Neuronal stem cell (in vitro differentiated cells): ENCODE results near the gene TRMT61A.

Source experiments
- DNase-seq: peaks from one replicate; pipeline ENCODE4 v3.0.0-alpha.2; 2013; ENCODE audit warnings: low spot score
- H2AFZ ChIP-seq: one replicate; pipeline ENCODE4 v1.6.1; 2013; ENCODE audit warnings: mild to moderate bottlenecking, low read length, inconsistent platforms
- H2AK5ac ChIP-seq: 2 replicates; pipeline ENCODE4 v1.6.1; 2013; ENCODE audit warnings: low read depth, mild to moderate bottlenecking, inconsistent platforms, low read length, moderate library complexity, mixed read lengths
- H2BK120ac ChIP-seq: 2 replicates; pipeline ENCODE4 v1.6.1; 2013; ENCODE audit warnings: low read depth, mild to moderate bottlenecking, inconsistent platforms, low read length, moderate library complexity, mixed read lengths
- H2BK12ac ChIP-seq: one replicate; pipeline ENCODE4 v1.6.1; 2013; ENCODE audit warnings: low read length, inconsistent platforms
- H2BK15ac ChIP-seq: 2 replicates; pipeline ENCODE4 v1.6.1; 2013; ENCODE audit warnings: mild to moderate bottlenecking, low read length, inconsistent platforms, mixed read lengths
- H2BK5ac ChIP-seq: one replicate; pipeline ENCODE4 v1.6.1; 2013; ENCODE audit warnings: inconsistent platforms, mild to moderate bottlenecking, low read length, moderate library complexity
- H3K14ac ChIP-seq: one replicate; pipeline ENCODE4 v1.6.1; 2013; ENCODE audit warnings: low read length, inconsistent platforms
- H3K18ac ChIP-seq: 2 replicates; pipeline ENCODE4 v1.6.1; 2013; ENCODE audit warnings: low read length, inconsistent platforms
- H3K23ac ChIP-seq: 2 replicates; pipeline ENCODE4 v1.6.1; 2013; ENCODE audit warnings: low read depth, mild to moderate bottlenecking, mixed read lengths, low read length, inconsistent platforms; ENCODE audit not compliant: poor library complexity
- H3K27ac ChIP-seq: replicated peaks from 3 replicates; pipeline ENCODE4 v1.5.1; 2013; ENCODE audit warnings: low read length, inconsistent platforms
- H3K27me3 ChIP-seq, 3 experiments: 2 replicates each; pipeline ENCODE4 v1.6.1; 2013; ENCODE audit warnings: low read length in 3 of 3, mild to moderate bottlenecking in 2 of 3, inconsistent platforms in 1 of 3, low read depth in 1 of 3, mixed read lengths in 1 of 3, moderate library complexity in 1 of 3; ENCODE audit not compliant: control insufficient read depth in 3 of 3, insufficient read depth in 3 of 3
- H3K36me3 ChIP-seq, 2 donors: replicated peaks in 1 of 2; 2 replicates each; pipeline ENCODE4 v1.6.1; 2013; ENCODE audit warnings: low read length in 2 of 2; ENCODE audit not compliant: control insufficient read depth in 2 of 2, insufficient read depth in 2 of 2
- H3K4ac ChIP-seq: 2 replicates; pipeline ENCODE4 v1.6.1; 2013; ENCODE audit warnings: inconsistent platforms, mild to moderate bottlenecking, low read length, moderate library complexity
- H3K4me1 ChIP-seq, 2 donors: 1 replicate in 1 of 2; 2 replicates in 1 of 2; pipeline ENCODE4 v1.6.1; 2013; ENCODE audit warnings: low read length in 2 of 2, low read depth in 1 of 2; ENCODE audit not compliant: control insufficient read depth in 2 of 2, insufficient read depth in 1 of 2
- H3K4me2 ChIP-seq: one replicate; pipeline ENCODE4 v1.6.1; 2013; ENCODE audit warnings: mild to moderate bottlenecking, low read length, inconsistent platforms; ENCODE audit not compliant: insufficient read depth, poor library complexity, severe bottlenecking
- H3K4me3 ChIP-seq, 2 donors: 2 replicates each; pipeline ENCODE4 v1.5.1; 2013; ENCODE audit warnings: low read length in 2 of 2, mild to moderate bottlenecking in 2 of 2, inconsistent platforms in 1 of 2, moderate library complexity in 1 of 2
- H3K79me1 ChIP-seq: one replicate; pipeline ENCODE4 v1.6.1; 2013; ENCODE audit warnings: low read depth, mild to moderate bottlenecking, inconsistent platforms, low read length, moderate library complexity
- H3K9ac ChIP-seq: one replicate; pipeline ENCODE4 v1.6.1; 2013; ENCODE audit warnings: mild to moderate bottlenecking, low read depth, low read length, inconsistent platforms; ENCODE audit not compliant: poor library complexity
- H3K9me3 ChIP-seq, 2 donors: replicated peaks in 1 of 2; 2 replicates each; pipeline versions ENCODE3 to v1.6.1; 2013; ENCODE audit warnings: low read length in 2 of 2, mild to moderate bottlenecking in 2 of 2, inconsistent platforms in 1 of 2, low read depth in 1 of 2, mixed read lengths in 1 of 2, moderate library complexity in 1 of 2; ENCODE audit not compliant: control insufficient read depth in 2 of 2, insufficient read depth in 1 of 2
- H4K8ac ChIP-seq: one replicate; pipeline ENCODE4 v1.6.1; 2013; ENCODE audit warnings: low read depth, mild to moderate bottlenecking, inconsistent platforms, low read length, moderate library complexity
- H4K91ac ChIP-seq: one replicate; pipeline ENCODE4 v1.6.1; 2013; ENCODE audit warnings: low read length, low read depth, mild to moderate bottlenecking, inconsistent platforms; ENCODE audit not compliant: poor library complexity
- WGBS, 2 donors: extraction: QIAGEN DNeasy Blood & Tissue Kit; methylation state at CpG; one replicate each; pipeline ENCODE4 v1.1.7; 2013; ENCODE audit warnings: missing lambda C conversion rate in 2 of 2, mixed read lengths in 1 of 2; ENCODE audit not compliant: insufficient read length in 2 of 2, insufficient replicate concordance in 1 of 2; ENCODE audit errors: extremely low coverage in 2 of 2; 5-methylcytosine and 5-hydroxymethylcytosine counted together

TRMT61A gene

DNA sequence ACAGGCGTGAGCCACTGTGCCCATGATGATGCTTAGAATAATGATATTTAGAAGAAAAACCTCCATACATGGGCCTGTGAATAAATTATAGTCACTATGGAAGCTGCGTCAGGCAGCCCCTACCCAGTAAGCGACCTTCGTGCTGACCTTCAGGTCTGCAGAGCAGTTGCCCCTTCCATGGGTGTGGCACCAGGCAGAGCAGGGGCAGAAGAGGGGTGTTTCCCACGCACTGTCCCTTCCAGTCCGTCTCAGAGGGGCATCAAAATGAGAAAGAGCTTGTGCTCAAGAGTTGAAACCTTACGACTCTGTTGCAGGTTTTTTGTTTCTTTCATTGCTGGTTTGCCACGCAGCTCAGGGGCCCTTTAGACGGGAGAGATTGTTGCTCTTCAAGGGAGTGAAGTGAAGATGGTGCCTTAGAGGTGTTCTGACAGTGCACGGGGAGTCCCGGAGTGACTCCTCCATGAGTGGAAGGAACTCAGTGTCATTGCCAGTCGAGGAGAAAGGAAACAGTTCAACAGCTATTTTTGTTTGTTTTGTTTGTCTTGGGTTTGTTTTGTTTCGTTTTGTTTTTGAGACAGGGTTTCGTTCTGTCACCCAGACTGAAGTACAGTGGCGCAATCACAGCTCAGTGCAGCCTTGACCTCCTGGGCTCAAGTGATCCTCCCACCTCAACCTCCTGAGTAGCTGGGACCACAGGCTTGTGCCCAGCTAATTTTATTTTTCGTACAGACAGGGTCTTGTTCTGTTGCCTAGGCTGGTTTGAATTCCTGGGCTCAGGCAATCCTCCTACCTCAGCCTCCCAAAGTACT lies 20.3 kb upstream of the TRMT61A start:
- Histone ChIP-seq H3K9me3 (no peaks in the 10 kb centered on the region), H4K8ac (no peak overlapping the region), H2BK12ac (no peak overlapping the region), H3K14ac (no peak overlapping the region), H2BK15ac (no peak overlapping the region), H3K18ac (no peak overlapping the region), H4K91ac (no peak overlapping the region), H3K4ac (no peak overlapping the region), H3K36me3 (peaks cover 25 to 84% of the 10 kb centered on the region in 2 donors), H2BK5ac (no peak overlapping the region), H3K4me3 (no peak overlapping the region), H2AK5ac (no peak overlapping the region), H3K27ac (no peak overlapping the region), H3K27me3 (no peaks in the 10 kb centered on the region), H2BK120ac (no peak overlapping the region), H3K79me1 (no peaks in the 10 kb centered on the region), H3K9ac (no peak overlapping the region), H3K23ac (no peak overlapping the region), H3K4me1 (peaks cover 0 to 5% of the 10 kb centered on the region in 2 donors), H3K4me2 (no peak overlapping the region), H2AFZ (no peak overlapping the region)
- WGBS, 2 donors = no CpG with 5 or more reads among the region's 16 CpGs
- DNase-seq = no peak

DNA sequence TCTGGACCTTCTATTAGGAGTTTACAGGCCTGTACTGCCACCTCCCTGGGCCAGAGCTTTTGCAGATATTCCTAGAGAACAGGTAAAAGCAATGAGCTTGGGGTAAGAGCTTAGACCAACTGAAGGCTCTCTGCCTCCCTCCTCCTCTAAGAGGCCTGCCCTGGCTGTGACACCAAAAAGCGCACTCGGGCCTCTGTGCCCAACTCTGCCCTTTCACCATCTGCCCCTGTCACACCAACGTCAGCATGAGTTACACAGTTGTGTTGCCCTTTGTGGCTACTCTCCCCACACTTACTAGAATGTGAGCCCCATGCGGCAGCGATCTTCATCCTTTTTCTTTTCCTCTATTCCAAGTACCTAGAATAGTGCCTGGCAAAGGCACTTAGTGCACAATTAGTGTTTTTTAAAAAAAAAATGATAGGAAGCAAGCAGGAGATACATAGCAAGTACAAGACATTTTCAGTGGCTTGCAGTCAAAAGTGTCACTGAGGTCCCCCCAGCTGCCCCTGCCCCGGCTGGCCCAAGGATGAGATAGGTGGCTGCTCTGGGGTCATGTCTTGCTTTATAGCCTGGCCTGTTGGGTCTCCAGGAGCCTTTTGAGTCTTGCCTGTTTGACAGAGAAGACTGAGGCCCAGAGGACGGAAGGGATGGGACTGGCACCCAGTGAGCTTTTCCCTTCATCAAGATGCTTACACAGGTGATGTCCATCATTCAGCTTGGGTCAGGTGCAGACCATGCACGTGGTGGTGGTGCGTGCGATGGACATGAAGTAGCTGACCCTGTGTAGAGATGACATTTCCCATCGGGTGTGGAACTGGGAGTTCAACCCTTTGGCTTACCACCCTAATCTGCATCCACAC lies 18.9 kb upstream of the TRMT61A start:
- Histone ChIP-seq H2BK120ac (no peak overlapping the region), H2AK5ac (no peak overlapping the region), H2BK5ac (no peak overlapping the region), H3K9ac (no peak overlapping the region), H2AFZ (no peak overlapping the region), H3K14ac (no peak overlapping the region), H2BK15ac (no peak overlapping the region), H3K27me3 (no peaks in the 10 kb centered on the region), H3K4ac (no peak overlapping the region), H3K18ac (no peak overlapping the region), H3K36me3 (peaks cover 16 to 72% of the 10 kb centered on the region in 2 donors), H3K79me1 (no peaks in the 10 kb centered on the region), H3K23ac (no peak overlapping the region), H3K9me3 (no peaks in the 10 kb centered on the region), H4K91ac (no peak overlapping the region), H4K8ac (no peak overlapping the region), H3K4me1 (peaks cover 0 to 5% of the 10 kb centered on the region in 2 donors), H3K27ac (no peak overlapping the region), H3K4me2 (no peak overlapping the region), H3K4me3 (no peak overlapping the region), H2BK12ac (no peak overlapping the region)
- no peak for DNase-seq
- no CpG with 5 or more reads among the region's 11 CpGs for WGBS, 2 donors

DNA sequence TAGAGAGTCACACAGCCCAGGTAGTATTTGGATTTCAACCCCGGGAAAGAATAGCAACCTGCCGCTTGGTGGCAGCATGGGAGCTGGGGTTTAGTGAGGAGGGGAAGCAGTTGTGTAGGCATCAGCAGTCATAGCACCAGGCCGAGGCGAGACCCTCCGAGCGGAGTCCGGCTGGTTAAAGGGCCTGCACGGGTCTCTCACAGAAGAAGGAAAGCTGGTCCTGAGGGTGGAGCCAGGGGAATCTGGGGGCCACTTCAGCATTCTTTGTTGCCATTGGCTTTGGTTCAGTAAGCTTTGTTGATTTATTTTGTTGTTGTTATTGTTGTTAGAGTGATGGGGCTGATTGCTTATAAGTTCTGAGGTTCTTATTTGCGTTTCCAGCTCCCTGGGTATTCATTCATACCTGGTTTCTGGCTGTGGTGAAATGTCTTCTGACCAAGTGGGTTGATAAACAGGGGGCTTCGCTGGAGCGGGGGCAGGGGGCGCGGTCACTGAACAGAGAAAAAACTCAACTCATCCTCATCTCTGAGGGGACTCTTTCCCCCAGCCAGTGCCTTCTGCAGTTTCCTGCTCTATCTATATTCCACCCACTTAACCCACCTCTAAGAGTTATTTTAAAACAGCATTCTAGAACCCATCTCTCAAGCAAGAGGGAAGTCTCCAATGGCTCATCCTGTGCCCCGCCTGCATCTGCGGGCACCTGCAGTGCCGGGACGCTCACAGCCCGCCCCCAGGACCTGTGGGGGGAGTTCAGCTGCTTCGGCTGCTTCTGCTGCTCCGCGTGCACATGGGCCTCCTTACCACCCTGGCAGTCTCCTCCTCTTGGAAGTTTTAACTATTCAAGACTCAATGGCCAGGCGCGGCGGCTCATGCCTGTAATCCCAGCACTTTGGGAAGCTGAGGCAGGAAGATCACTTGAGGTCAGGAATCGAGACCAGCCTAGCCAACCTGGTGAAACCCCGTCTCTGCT lies 18.0 kb upstream of the TRMT61A start:
- H3K4me2 ChIP-seq = no peak overlapping the region
- H2AK5ac ChIP-seq = no peak overlapping the region
- no peak overlapping the region for H3K4ac ChIP-seq
- no peak overlapping the region for H3K27ac ChIP-seq
- DNase-seq = no peak
- H3K18ac ChIP-seq = no peak overlapping the region
- H3K4me3 ChIP-seq = no peak overlapping the region
- H4K8ac ChIP-seq = no peak overlapping the region
- H3K9me3 ChIP-seq = no peaks in the 10 kb centered on the region
- H3K23ac ChIP-seq = no peak overlapping the region
- WGBS, 2 donors = no CpG with 5 or more reads among the region's 26 CpGs
- H3K4me1 ChIP-seq = peaks cover 0 to 5% of the 10 kb centered on the region in 2 donors
- H2AFZ ChIP-seq = no peak overlapping the region
- no peak overlapping the region for H3K9ac ChIP-seq
- H2BK12ac ChIP-seq = no peak overlapping the region
- H3K14ac ChIP-seq = no peak overlapping the region
- no peak overlapping the region for H2BK5ac ChIP-seq
- no peaks in the 10 kb centered on the region for H3K79me1 ChIP-seq
- H3K27me3 ChIP-seq = no peaks in the 10 kb centered on the region
- peaks cover 13 to 65% of the 10 kb centered on the region in 2 donors for H3K36me3 ChIP-seq
- H4K91ac ChIP-seq = no peak overlapping the region
- H2BK15ac ChIP-seq = no peak overlapping the region
- no peak overlapping the region for H2BK120ac ChIP-seq
